OCI-LY7 (cell line): Measurements from ENCODE around the gene CDK19. TPM values are rescaled to one million over a fixed set of nuclear protein-coding genes. Genes with fewer than 3 reads are reported as not detected.

Experiments used
- BruUV-seq: library from RNA; stranded (reverse); fragments of 400-500 nt; replicated peaks from 2 replicates; lab custom pipeline; 2021; lab: Mats Ljungman, UMichigan
- CTCF ChIA-PET: fragments of 300-600 bp; sonication (Branson Sonifier 250); formaldehyde crosslinking; loops from one replicate; lab custom pipeline; 2022; ENCODE audit warnings: antibody characterized with exemption; ENCODE audit not compliant: unreplicated experiment; lab: Charles Lee
- POLR2A ChIA-PET: fragments of 300-600 bp; sonication (Branson Sonifier 250); formaldehyde crosslinking; loops from one replicate; lab custom pipeline; 2022; ENCODE audit warnings: antibody characterized with exemption; lab: Charles Lee
- DNase-seq: peaks from one replicate; pipeline ENCODE4 v3.0.0-alpha.2; 2015; ENCODE audit warnings: low spot score
- H2AFZ ChIP-seq: fragments of 200-600 bp; sonication (generic), shearing (Covaris generic); 2 replicates; pipeline ENCODE4 v1.6.1; 2014; ENCODE audit warnings: mild to moderate bottlenecking, antibody characterized with exemption, low read length, moderate library complexity
- H3K27ac ChIP-seq: fragments of 200-600 bp; sonication (generic); 2 replicates; pipeline ENCODE4 v1.5.1; 2014; ENCODE audit warnings: mixed run types, low read depth, mild to moderate bottlenecking, moderate library complexity, low read length, inconsistent platforms; ENCODE audit not compliant: poor library complexity, severe bottlenecking
- H3K36me3 ChIP-seq: fragments of 200-600 bp; sonication (generic); 2 replicates; pipeline ENCODE4 v1.6.1; 2014; ENCODE audit warnings: mild to moderate bottlenecking, antibody characterized with exemption, low read length, moderate library complexity, mixed read lengths; ENCODE audit not compliant: insufficient read depth
- H3K4me1 ChIP-seq: fragments of 200-600 bp; sonication (generic); 2 replicates; pipeline ENCODE4 v1.5.1; 2014; ENCODE audit warnings: mild to moderate bottlenecking, low read length; ENCODE audit not compliant: insufficient read depth, poor library complexity, severe bottlenecking
- H3K4me2 ChIP-seq: fragments of 200-600 bp; sonication (generic); 2 replicates; pipeline ENCODE4 v1.6.1; 2014; ENCODE audit warnings: mild to moderate bottlenecking, low read length
- H3K4me3 ChIP-seq: fragments of 200-600 bp; sonication (generic); 2 replicates; pipeline ENCODE4 v1.5.1; 2014; ENCODE audit warnings: mild to moderate bottlenecking, low read depth, low read length; ENCODE audit not compliant: poor library complexity, severe bottlenecking
- H3K79me2 ChIP-seq: fragments of 200-600 bp; sonication (generic); 2 replicates; pipeline ENCODE4 v1.6.1; 2016; ENCODE audit warnings: low read depth, mild to moderate bottlenecking, low read length, moderate library complexity, mixed read lengths; ENCODE audit not compliant: insufficient read depth
- H3K9me2 ChIP-seq: fragments of 200-600 bp; sonication (generic); 2 replicates; pipeline ENCODE4 v1.6.1; 2016; ENCODE audit warnings: mild to moderate bottlenecking, low read length, mixed read lengths; ENCODE audit not compliant: insufficient read depth
- H3K9me3 ChIP-seq: fragments of 200-600 bp; sonication (generic); 2 replicates; pipeline ENCODE4 v1.6.1; 2014; ENCODE audit warnings: mild to moderate bottlenecking, mixed run types, low read length, mixed read lengths
- H4K20me1 ChIP-seq: fragments of 200-600 bp; sonication (generic); 2 replicates; pipeline ENCODE4 v1.6.1; 2014; ENCODE audit warnings: mild to moderate bottlenecking, antibody characterized with exemption, low read length, moderate library complexity, mixed read lengths; ENCODE audit not compliant: insufficient read depth
- CTCF ChIP-seq: fragments of 200-600 bp; sonication (generic); conservative IDR thresholded peaks from 2 replicates; pipeline ENCODE4 v1.5.1; 2014; ENCODE audit warnings: mild to moderate bottlenecking, antibody characterized with exemption, low read length, moderate library complexity, mixed read lengths
- EZH2phosphoT487 ChIP-seq: fragments of 200-600 bp; sonication (generic); IDR thresholded peaks from 2 replicates; pipeline ENCODE4 v1.6.1; 2018; ENCODE audit warnings: low read depth, borderline replicate concordance, mild to moderate bottlenecking, mixed run types, antibody characterized with exemption, low read length, moderate library complexity, mixed read lengths
- intact Hi-C: fragments of 100-400 bp; cut with micrococcal nuclease; formaldehyde crosslinking; loops from one replicate; pipeline ENCODE4 v1.10.0; 2022; ENCODE audit not compliant: unreplicated experiment
- total RNA-seq, 2 experiments: library from RNA; depleted of rRNA in 1 of 2; stranded (reverse); fragments of >200 nt in 1 of 2; shearing (Covaris generic) in 1 of 2; gene quantifications; 2 replicates each; pipeline ENCODE4 v1.2.3, GENCODE V29; 2014 to 2022

Gene CDK19
- total RNA-seq, 2 experiments from 2014 or later: 15.4 to 35.6 TPM

DNA sequence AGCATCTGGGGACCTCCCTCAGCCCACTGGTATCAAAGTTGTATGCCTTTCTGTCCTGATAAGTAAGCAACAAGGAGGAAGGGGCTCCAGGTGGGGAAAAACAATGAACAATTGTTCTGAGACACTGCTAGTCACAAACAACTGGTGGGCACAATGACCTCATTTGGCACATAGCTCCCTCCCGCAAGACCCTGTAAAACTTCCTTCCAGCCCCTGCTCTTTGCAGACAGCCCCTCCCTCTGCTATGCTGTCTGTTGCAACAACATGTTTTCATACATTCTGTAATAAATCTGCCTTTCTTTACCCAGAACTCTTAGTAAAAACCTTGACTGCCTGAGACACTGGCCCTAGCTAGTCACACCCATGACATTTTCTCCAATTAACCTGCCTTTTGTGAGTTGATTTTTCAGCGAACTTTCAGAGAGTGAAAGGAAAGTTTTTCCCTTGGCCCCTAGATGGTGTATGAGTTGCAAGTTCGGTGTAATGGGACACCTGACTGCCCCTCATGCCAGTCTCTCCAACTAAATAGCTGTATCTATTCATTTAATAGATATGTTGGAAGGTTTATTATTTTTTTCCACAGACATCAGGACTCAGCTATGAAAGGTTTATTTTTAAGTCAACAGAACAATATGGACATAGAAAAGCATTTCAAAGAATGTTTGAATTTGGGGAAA is 196.5 kb downstream of the CDK19 start:
- TF ChIP-seq CTCF: peak; percentile 47; the same call in 1 of the 2 replicates
- TF ChIP-seq EZH2phosphoT487: no peak
- no peak overlapping the region for H2AFZ ChIP-seq
- no peak overlapping the region for H3K4me2 ChIP-seq
- peak; percentile 11 for DNase-seq
- H4K20me1 ChIP-seq: no peaks in the 10 kb centered on the region
- H3K9me2 ChIP-seq: no peaks in the 10 kb centered on the region
- peaks cover 58% of the 10 kb centered on the region; the same call in 1 of the 2 replicates for H3K36me3 ChIP-seq
- H3K4me1 ChIP-seq: no peaks in the 10 kb centered on the region
- BruUV-seq: no TSS peak
- intact Hi-C loops: no loop called here
- no peaks in the 10 kb centered on the region for H3K9me3 ChIP-seq
- H3K4me3 ChIP-seq: no peak overlapping the region
- no peaks in the 10 kb centered on the region for H3K79me2 ChIP-seq
- POLR2A ChIA-PET: interaction anchor here (0.7 to 1.2 kb wide), 3 partner anchors 20 to 254 kb away, joined by 3 to 4 read pairs (median 3); no protein-coding TSS in a partner anchor
- H3K27ac ChIP-seq: no peak overlapping the region
- CTCF ChIA-PET: interaction anchor here (0.5 kb wide), 2 partner anchors 388 to 1904 kb away, joined by 3 read pairs; no protein-coding TSS in a partner anchor

- TF ChIP-seq EZH2phosphoT487 (no peak), CTCF (no peak)
- Histone ChIP-seq H2AFZ (no peak overlapping the region), H3K9me2 (no peaks in the 10 kb centered on the region), H3K4me1 (no peaks in the 10 kb centered on the region), H4K20me1 (no peaks in the 10 kb centered on the region), H3K27ac (no peak overlapping the region), H3K4me2 (no peak overlapping the region), H3K4me3 (no peak overlapping the region), H3K36me3 (peaks cover 47% of the 10 kb centered on the region; the same call in 1 of the 2 replicates), H3K9me3 (no peaks in the 10 kb centered on the region), H3K79me2 (no peaks in the 10 kb centered on the region)
- ChIA-PET POLR2A (no interaction called here), CTCF (no interaction called here)
- DNase-seq: no peak
- intact Hi-C loops: no loop called here
- BruUV-seq: no TSS peak
Observed at GRCh38 chr6:110617057-110617456, 198.2 kb downstream of the CDK19 start.

DNA sequence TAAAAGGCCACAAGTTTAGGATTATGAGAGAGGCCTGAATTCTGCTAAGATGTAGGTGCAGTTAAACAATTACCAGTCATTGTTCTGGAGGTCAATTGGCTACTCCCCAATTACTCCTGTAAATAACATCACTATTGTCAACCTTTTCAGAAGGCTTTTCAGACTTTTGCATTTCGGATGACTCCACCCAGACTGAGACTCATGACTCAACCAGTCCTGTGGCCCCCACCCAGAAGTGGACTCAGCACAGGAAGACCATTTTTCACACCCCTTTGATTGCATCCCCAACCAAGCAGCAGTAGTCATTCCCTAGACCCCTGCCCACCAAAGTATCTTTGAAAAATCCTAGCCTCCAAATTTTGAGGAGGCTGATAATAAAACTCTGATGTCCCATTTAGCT is 199.5 kb downstream of the CDK19 start:
- H2AFZ ChIP-seq: no peak overlapping the region
- no peaks in the 10 kb centered on the region for H3K9me2 ChIP-seq
- intact Hi-C loops: no loop called here
- TF ChIP-seq EZH2phosphoT487 (no peak), CTCF (no peak)
- ChIA-PET CTCF (no interaction called here), POLR2A (no interaction called here)
- no peaks in the 10 kb centered on the region for H4K20me1 ChIP-seq
- no peak overlapping the region for H3K4me2 ChIP-seq
- no peaks in the 10 kb centered on the region for H3K9me3 ChIP-seq
- no peaks in the 10 kb centered on the region for H3K79me2 ChIP-seq
- H3K27ac ChIP-seq: no peak overlapping the region
- DNase-seq: no peak
- H3K4me1 ChIP-seq: no peaks in the 10 kb centered on the region
- no peak overlapping the region for H3K4me3 ChIP-seq
- H3K36me3 ChIP-seq: peaks cover 40% of the 10 kb centered on the region; the same call in 1 of the 2 replicates
- BruUV-seq: no TSS peak
